ENCODE data around the gene ZNF417.
"Not testable (repeated sequence)": the region's sequence is repeated elsewhere in the genome, so short reads cannot be mapped to it uniquely, and the experiment has no call there.

The ZNF417 gene
- 16.0 to 57.6 (median 37.6) reads per million in 9 experiments for total RNA-seq

GRCh38 chr19:57916168-57916995 lies at the start of gene ZNF417:
Gene ZNF417 (minus strand): TSS chr19:57916592. CDS start chr19:57916411, 181 bp downstream.
- H3K36me3 Mint-ChIP-seq (ENCODE audit: insufficient read depth) = peaks cover 17% of the 10 kb centered on the region
- ATAC-seq (replicated peaks) = peak; percentile 98

GRCh38 chr19:57964761-57965160 lies 48.4 kb upstream of the ZNF417 start:
- H3K4me1 Mint-ChIP-seq (ENCODE audit: low read depth in 2 of 2) = no peaks in the 10 kb centered on the region
- no peak overlapping the region for H3K4me3 Mint-ChIP-seq
- H3K9me3 Mint-ChIP-seq = peaks cover 11 to 13% of the 10 kb centered on the region in 2 donors
- no peaks in the 10 kb centered on the region for H3K27me3 Mint-ChIP-seq
- H3K27ac Mint-ChIP-seq = no peak overlapping the region
- ATAC-seq (replicated peaks) (no peak), DNase-seq (no peak)
- H3K36me3 Mint-ChIP-seq (ENCODE audit: insufficient read depth) = peaks cover 3% of the 10 kb centered on the region

More at GRCh38 chr19:57916168-57916995, at the start of gene ZNF417:
- DNase-seq = peak; percentile 83 to 86 (median 84)
- Mint-ChIP-seq H3K27ac (peak within 1 kb of the TSS; percentile 98), H3K4me1 (ENCODE audit: low read depth in 2 of 2) (peaks cover 31 to 36% of the 10 kb centered on the region in 2 donors), H3K4me3 (peak within 1 kb of the TSS; percentile 94 to 98), H3K9me3 (peaks cover 8 to 18% of the 10 kb centered on the region in 2 donors)
- H3K27me3 Mint-ChIP-seq = not testable (repeated sequence)

GRCh38 chr19:57961785-57962184 lies 45.4 kb upstream of the ZNF417 start:
- Mint-ChIP-seq H3K36me3 (ENCODE audit: insufficient read depth) (no peaks in the 10 kb centered on the region), H3K4me1 (ENCODE audit: low read depth in 2 of 2) (no peaks in the 10 kb centered on the region), H3K9me3 (peaks cover 6% of the 10 kb centered on the region in 2 donors), H3K27ac (no peak overlapping the region), H3K4me3 (no peak overlapping the region), H3K27me3 (no peaks in the 10 kb centered on the region)
- ATAC-seq (replicated peaks) (no peak), DNase-seq (no peak)

- Mint-ChIP-seq H3K27ac (no peak overlapping the region), H3K9me3 (peaks cover 11 to 17% of the 10 kb centered on the region in 2 donors), H3K4me1 (ENCODE audit: low read depth in 2 of 2) (no peaks in the 10 kb centered on the region), H3K4me3 (no peak overlapping the region), H3K36me3 (ENCODE audit: insufficient read depth) (peaks cover 4% of the 10 kb centered on the region), H3K27me3 (peaks cover 12 to 17% of the 10 kb centered on the region in 2 donors)
- ATAC-seq (replicated peaks) = no peak
- no peak for DNase-seq
These were observed 38.6 kb upstream of the ZNF417 start for GRCh38 chr19:57954996-57955395.

GRCh38 chr19:57949702-57950101 lies 33.3 kb upstream of the ZNF417 start:
- Mint-ChIP-seq H3K36me3 (ENCODE audit: insufficient read depth) (peaks cover 6% of the 10 kb centered on the region), H3K9me3 (peaks cover 20 to 21% of the 10 kb centered on the region in 2 donors), H3K27me3 (peaks cover 12 to 17% of the 10 kb centered on the region in 2 donors), H3K4me3 (no peak overlapping the region), H3K27ac (no peak overlapping the region), H3K4me1 (ENCODE audit: low read depth in 2 of 2) (peaks cover 16 to 20% of the 10 kb centered on the region in 2 donors)
- ATAC-seq (replicated peaks) (no peak), DNase-seq (no peak)

GRCh38 chr19:57949296-57949695 lies 32.9 kb upstream of the ZNF417 start:
- peaks cover 16 to 20% of the 10 kb centered on the region in 2 donors for H3K4me1 Mint-ChIP-seq (ENCODE audit: low read depth in 2 of 2)
- peaks cover 8 to 13% of the 10 kb centered on the region in 2 donors for H3K27me3 Mint-ChIP-seq
- peaks cover 17 to 24% of the 10 kb centered on the region in 2 donors for H3K9me3 Mint-ChIP-seq
- ATAC-seq (replicated peaks) (no peak), DNase-seq (no peak)
- no peak overlapping the region for H3K27ac Mint-ChIP-seq
- peaks cover 6% of the 10 kb centered on the region for H3K36me3 Mint-ChIP-seq (ENCODE audit: insufficient read depth)
- H3K4me3 Mint-ChIP-seq = peak overlapping the region in 1 of 2 donors; percentile 46

- Mint-ChIP-seq H3K27ac (peak within 1 kb of the TSS; percentile 90 to 95), H3K9me3 (peaks cover 24 to 41% of the 10 kb centered on the region in 2 donors), H3K4me1 (ENCODE audit: low read depth in 2 of 2) (peaks cover 16 to 20% of the 10 kb centered on the region in 2 donors), H3K4me3 (peak within 1 kb of the TSS; percentile 92), H3K27me3 (peaks cover 0 to 5% of the 10 kb centered on the region in 2 donors), H3K36me3 (ENCODE audit: insufficient read depth) (peaks cover 7% of the 10 kb centered on the region)
- ATAC-seq (replicated peaks) (peak; percentile 93), DNase-seq (peak; percentile 69 to 76 (median 72))
These were observed 31.2 kb upstream of the ZNF417 start, which contains the start of gene ZNF256 for GRCh38 chr19:57947419-57948134. Gene ZNF256 (minus strand): TSS chr19:57947706. CDS start chr19:57947474, 232 bp downstream.

- no peak for DNase-seq
- H3K36me3 Mint-ChIP-seq (ENCODE audit: insufficient read depth) = peaks cover 13% of the 10 kb centered on the region
- H3K27ac Mint-ChIP-seq = peak overlapping the region; percentile 90 to 95
- peak overlapping the region; percentile 92 for H3K4me3 Mint-ChIP-seq
- peaks cover 16 to 20% of the 10 kb centered on the region in 2 donors for H3K4me1 Mint-ChIP-seq (ENCODE audit: low read depth in 2 of 2)
- peaks cover 0 to 5% of the 10 kb centered on the region in 2 donors for H3K27me3 Mint-ChIP-seq
- ATAC-seq (replicated peaks) = no peak
- peaks cover 26 to 46% of the 10 kb centered on the region in 2 donors for H3K9me3 Mint-ChIP-seq
These were observed 30.7 kb upstream of the ZNF417 start for GRCh38 chr19:57947088-57947418.

GRCh38 chr19:57946316-57946715 lies 29.9 kb upstream of the ZNF417 start:
- H3K36me3 Mint-ChIP-seq (ENCODE audit: insufficient read depth) = peaks cover 17% of the 10 kb centered on the region
- no peak for ATAC-seq (replicated peaks)
- peaks cover 0 to 4% of the 10 kb centered on the region in 2 donors for H3K27me3 Mint-ChIP-seq
- H3K4me1 Mint-ChIP-seq (ENCODE audit: low read depth in 2 of 2) = peaks cover 16 to 20% of the 10 kb centered on the region in 2 donors
- peaks cover 31 to 50% of the 10 kb centered on the region in 2 donors for H3K9me3 Mint-ChIP-seq
- H3K4me3 Mint-ChIP-seq = peak overlapping the region; percentile 92
- H3K27ac Mint-ChIP-seq = peak overlapping the region in 1 of 2 donors; percentile 90
- no peak for DNase-seq

- Mint-ChIP-seq H3K36me3 (ENCODE audit: insufficient read depth) (peaks cover 18% of the 10 kb centered on the region), H3K27ac (no peak overlapping the region), H3K4me1 (ENCODE audit: low read depth in 2 of 2) (peaks cover 7 to 11% of the 10 kb centered on the region in 2 donors), H3K9me3 (peaks cover 29 to 41% of the 10 kb centered on the region in 2 donors), H3K4me3 (no peak overlapping the region), H3K27me3 (no peaks in the 10 kb centered on the region)
- DNase-seq (no peak), ATAC-seq (replicated peaks) (no peak)
These were observed 25.2 kb upstream of the ZNF417 start for GRCh38 chr19:57941593-57941992.

- Mint-ChIP-seq H3K27me3 (peaks cover 0 to 6% of the 10 kb centered on the region in 2 donors), H3K36me3 (ENCODE audit: insufficient read depth) (peaks cover 13% of the 10 kb centered on the region), H3K4me3 (peak overlapping the region in 1 of 2 donors; percentile 84), H3K9me3 (peaks cover 16 to 25% of the 10 kb centered on the region in 2 donors), H3K4me1 (ENCODE audit: low read depth in 2 of 2) (peaks cover 0 to 5% of the 10 kb centered on the region in 2 donors), H3K27ac (no peak overlapping the region)
- no peak for DNase-seq
- ATAC-seq (replicated peaks) = no peak
These were observed 19.3 kb upstream of the ZNF417 start for GRCh38 chr19:57935731-57936130.

GRCh38 chr19:57934820-57935665 lies 18.7 kb upstream of the ZNF417 start, which contains the start of gene ZNF418:
Gene ZNF418 (minus strand): TSS chr19:57935402. CDS start chr19:57933822, 1,580 bp downstream.
- H3K9me3 Mint-ChIP-seq = peaks cover 20 to 25% of the 10 kb centered on the region in 2 donors
- peak; percentile 85 for ATAC-seq (replicated peaks)
- H3K4me3 Mint-ChIP-seq = peak within 1 kb of the TSS; percentile 77 to 84
- DNase-seq = peak in 2 of 3 experiments; percentile 4 to 13
- peaks cover 0 to 5% of the 10 kb centered on the region in 2 donors for H3K4me1 Mint-ChIP-seq (ENCODE audit: low read depth in 2 of 2)
- H3K27ac Mint-ChIP-seq = peak within 1 kb of the TSS in 1 of 2 donors; percentile 67
- H3K36me3 Mint-ChIP-seq (ENCODE audit: insufficient read depth) = peaks cover 13% of the 10 kb centered on the region
- H3K27me3 Mint-ChIP-seq = peaks cover 0 to 6% of the 10 kb centered on the region in 2 donors
